HG03378 (cell line): Measurements from ENCODE around the gene SIPA1L3.
A peak's percentile ranks its signal among the peaks of the same experiment; 100 is the strongest.

Experiments
- ATAC-seq: cut with Tn5 transposase; IDR thresholded peaks from one replicate; pipeline ENCODE4 v1.9.1; 2021; ENCODE audit warnings: mild to moderate bottlenecking, moderate library complexity; ENCODE audit not compliant: unreplicated experiment

The SIPA1L3 gene

GRCh38 chr19:37972803-37973202 is 65.8 kb downstream of the SIPA1L3 start:
- ATAC-seq, result no peak

DNA sequence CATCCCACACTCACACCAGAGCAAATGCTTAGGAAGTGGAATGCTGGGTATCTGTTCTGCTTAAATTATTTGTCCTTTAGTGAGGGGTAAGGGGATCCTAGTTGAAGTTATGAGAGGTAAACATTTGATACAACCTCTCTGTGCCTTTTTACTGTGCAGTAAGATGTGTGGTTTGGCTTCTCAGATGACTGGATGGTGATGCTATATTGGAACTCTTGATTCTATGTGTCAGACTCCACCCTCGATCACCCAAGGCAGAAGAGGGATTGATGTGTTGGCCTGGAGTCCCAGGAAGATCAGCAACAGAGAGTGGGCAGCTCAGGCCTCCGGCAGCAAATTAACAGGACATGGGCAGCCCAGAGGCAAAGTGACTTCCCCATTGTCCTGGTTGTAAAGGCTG is 66.7 kb downstream of the SIPA1L3 start:
- no peak for ATAC-seq

DNA sequence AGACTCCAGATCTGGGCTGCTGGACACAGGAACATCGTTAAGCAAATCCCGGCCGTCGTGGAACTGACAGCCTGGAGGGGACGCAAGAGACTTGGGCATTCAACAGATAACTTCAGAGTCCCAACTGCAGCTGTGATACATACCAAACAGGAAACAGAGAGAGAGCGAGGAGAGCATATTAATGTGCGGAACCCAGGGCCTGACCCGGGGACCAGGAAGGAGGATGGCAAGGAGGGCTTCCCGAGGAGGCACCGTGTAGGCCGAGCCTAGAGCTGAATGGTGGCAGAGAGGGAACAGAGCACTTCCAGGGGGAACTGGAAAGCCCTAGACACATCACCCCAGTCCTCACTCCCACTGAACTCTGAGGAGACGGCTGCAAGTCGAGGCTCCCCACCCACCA is 68.1 kb downstream of the SIPA1L3 start:
- no peak for ATAC-seq

DNA sequence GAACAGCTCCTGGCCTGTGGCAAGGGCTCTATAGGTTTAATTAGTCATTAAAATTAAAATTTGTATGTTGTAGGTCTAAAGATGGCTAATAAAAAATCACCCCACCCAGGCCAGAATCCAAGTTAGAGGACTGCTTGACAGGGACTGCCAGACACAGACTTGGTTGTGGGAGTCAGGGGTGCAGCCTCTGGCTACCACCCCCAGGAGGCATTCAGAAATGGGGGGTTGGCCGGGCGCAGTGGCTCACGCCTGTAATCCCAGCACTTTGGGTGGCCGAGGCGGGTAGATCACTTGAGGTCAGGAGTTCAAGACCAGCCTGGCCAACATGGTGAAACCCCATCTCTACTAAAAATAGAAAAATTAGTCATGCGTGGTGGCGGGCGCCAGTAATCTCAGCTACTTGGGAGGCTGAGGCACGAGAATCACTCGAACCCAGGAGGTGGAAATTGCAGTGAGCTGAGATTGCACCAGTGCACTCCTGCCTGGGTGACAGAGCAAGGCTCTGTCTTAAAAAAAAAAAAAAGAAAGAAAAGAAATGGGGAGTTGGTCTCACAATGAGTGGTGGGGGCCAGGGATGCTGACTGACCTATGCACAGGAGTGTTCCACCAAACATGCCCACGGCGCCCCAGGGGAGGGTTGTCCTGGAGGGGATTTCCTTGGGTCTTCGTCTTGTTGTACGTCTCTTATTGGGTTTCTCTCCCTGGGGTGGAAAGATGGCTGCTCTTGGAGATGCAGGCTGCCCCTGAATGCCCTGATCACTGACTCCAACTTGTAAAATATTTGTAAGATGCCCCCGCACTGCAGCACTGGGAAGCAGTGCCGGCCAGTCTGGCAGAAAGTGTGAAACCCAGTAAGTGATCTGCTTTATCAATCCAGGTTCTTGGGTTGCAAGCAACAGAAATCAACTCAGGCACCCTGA is 68.8 kb downstream of the SIPA1L3 start:
- ATAC-seq, result no peak

- no peak for ATAC-seq
Observed at GRCh38 chr19:37977391-37977790, 70.4 kb downstream of the SIPA1L3 start.

GRCh38 chr19:37977992-37978391 is 71.0 kb downstream of the SIPA1L3 start:
- ATAC-seq, result no peak

DNA sequence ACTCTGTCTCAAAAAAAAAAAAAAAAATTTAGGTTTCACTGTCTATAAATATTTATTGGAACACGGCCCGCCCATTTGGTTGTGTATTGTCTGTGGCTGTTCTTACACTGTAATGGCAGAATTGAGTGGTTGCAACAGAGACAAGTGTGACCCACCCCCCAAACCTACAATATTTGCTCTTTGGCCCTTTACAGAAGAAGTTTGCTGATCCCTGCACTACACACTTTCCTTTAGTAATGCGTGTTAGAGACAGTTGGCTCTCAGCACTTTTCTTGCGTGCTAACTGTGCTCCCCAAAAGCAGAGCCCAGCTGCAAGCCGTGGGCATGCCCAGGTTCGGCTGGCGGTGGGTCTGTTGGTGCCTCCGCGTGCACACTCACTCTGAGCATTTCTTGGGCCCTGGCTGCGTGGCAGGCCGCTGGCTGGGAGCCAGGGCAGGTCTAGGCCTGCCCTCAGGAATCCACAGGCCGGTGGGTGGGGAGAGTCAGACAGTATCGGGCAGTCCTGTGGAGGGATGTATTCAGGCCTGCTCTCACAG is 72.6 kb downstream of the SIPA1L3 start:
- ATAC-seq, result peak; percentile 32

GRCh38 chr19:37980419-37981170 is 73.6 kb downstream of the SIPA1L3 start:
- no peak for ATAC-seq

- ATAC-seq, result no peak
Observed at GRCh38 chr19:37981785-37982475, 74.9 kb downstream of the SIPA1L3 start.

- no peak for ATAC-seq
Observed at GRCh38 chr19:37982655-37983054, 75.6 kb downstream of the SIPA1L3 start.

GRCh38 chr19:37983153-37983552 is 76.1 kb downstream of the SIPA1L3 start:
- ATAC-seq, result no peak

DNA sequence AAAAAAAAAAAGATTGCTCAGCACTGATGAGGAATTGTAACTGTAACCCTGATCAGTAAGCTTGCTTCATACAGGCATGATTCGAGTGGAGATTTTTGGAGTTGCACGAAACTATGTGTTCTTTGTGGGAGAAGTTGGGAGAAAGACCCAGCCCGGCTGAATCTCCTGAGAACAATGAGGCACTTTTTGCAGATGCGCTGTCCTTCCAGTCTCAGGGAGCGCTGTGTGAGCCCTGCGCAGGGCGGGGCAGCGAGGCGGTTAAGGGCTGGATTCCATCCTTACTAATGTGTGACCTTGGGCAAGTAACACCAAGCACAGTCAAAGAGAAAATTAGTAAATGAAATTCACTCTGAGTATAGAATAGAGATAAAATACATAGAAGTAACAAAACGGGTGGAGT is 76.9 kb downstream of the SIPA1L3 start:
- ATAC-seq, result no peak

GRCh38 chr19:37986048-37986750 is 79.2 kb downstream of the SIPA1L3 start:
- ATAC-seq, result no peak

DNA sequence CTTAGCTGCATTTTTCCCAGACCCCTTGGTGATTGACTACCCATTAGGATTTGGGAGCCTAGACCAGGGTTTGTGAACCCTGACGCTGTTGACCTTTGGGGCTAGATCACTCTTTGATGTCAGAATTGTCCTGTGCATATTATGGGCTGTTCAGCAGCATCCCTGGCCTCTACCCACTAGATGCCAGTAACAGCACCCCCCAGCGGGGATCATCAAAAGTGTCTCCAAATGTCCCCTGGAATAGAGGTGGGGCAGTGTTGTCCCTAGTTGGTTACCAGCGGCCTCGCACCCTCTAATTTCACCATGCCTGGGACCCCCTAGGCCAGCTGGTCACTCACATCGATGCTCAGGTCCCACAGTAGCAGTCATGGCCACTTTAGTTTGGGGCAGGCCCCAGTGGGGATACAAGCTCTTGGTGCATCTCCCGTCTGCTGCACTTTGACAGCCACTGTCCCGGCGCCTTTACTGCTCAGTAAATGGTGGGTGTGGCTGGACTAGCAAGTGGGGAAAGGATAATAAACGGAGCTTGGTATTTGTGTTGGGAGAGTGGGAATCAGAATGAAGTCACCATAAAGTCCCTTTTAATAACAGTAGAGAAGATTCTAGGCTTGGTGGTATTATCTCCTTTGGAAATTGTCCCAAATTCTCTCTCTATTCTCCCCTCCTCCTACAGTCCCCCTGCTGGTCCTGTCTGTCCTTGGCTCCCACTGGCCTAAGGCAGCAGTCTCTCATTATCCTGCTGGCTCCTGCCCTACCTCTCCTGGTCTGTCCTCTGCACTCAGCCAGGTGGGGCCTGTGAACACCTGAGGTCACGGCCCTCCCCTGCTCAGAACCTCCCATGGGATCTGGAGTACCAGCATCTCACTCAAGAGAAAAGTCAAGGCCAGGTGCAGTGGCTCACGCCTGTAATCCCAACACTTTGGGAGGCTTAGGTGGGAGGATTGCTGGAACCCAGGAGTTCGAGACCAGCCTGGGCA is 80.6 kb downstream of the SIPA1L3 start:
- ATAC-seq, result no peak

GRCh38 chr19:37988758-37989635 is 82.0 kb downstream of the SIPA1L3 start:
- ATAC-seq, result no peak

- no peak for ATAC-seq
Observed at GRCh38 chr19:37989855-37990254, 82.8 kb downstream of the SIPA1L3 start.

GRCh38 chr19:37990362-37990761 is 83.4 kb downstream of the SIPA1L3 start:
- no peak for ATAC-seq

DNA sequence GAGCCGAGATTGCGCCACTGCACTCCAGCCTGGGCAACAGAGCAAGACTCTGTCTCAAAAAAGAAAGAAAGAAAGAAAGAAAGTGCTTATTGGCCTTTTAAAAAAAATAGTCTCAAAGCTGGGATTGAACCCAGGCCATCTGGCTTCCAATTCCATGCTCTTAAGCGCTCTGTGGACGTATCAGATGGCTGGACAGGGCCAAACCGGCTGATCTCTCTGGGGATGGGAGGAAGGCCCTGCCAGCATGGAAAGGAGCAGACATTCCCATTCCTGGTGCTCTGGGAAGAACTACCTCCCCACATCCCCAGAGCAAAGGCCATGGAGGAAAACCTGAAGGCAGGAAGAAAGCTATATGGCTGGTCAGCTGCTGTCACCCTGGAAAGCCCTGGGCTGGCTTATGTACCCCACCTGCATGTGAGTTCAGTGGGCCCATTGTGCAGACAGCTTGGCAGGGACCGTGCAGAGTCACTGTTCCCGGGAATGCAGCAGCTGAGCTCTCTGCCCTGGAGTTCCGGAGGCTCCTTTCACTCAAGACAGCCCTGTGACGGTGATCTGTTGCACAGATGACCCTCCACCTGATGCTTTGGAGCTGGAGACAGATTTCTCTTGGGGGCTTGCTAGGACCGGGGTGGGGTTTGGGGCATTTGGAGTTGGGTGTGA is 84.3 kb downstream of the SIPA1L3 start:
- no peak for ATAC-seq
